HFF-Myc (cell line): ENCODE results near the gene EPB41L4A.

Experiments used
- DNase-seq: peaks from one replicate; pipeline ENCODE4 v3.0.0-alpha.2; 2011; ENCODE audit warnings: low read depth; ENCODE audit errors: extremely low read depth
- H3K4me3 ChIP-seq: replicated peaks from 2 replicates; pipeline ENCODE4 v1.5.1; 2011; ENCODE audit warnings: low read depth, mild to moderate bottlenecking, control low read depth, low read length
- TF ChIP-seq, protein P1 (sequence below): IDR thresholded peaks from 2 replicates; pipeline ENCODE4 v1.5.1; 2012; ENCODE audit warnings: mild to moderate bottlenecking, low read depth, low read length, control low read depth; ENCODE audit errors: missing control alignments

EPB41L4A gene

DNA sequence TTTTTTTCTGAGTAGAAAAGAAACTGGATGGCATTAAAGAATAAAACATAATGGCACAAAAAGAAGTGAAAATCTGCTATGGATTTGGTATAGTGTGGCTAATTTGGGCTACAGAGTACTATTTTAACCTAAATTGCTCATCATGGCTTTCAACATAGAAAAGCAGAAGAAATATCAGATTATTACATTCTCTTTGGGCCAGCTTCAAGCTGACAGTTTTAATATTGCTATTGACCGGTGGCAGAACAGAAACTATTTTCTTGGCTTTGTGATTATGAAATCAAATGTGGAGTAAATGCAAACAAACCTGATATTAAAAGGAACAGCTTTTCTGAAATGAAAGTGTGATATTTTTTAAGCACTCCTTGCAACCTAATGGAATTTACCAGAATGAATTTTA, 301.5 kb downstream of the EPB41L4A start:
- DNase-seq: no peak
- TF ChIP-seq, protein P1, sequence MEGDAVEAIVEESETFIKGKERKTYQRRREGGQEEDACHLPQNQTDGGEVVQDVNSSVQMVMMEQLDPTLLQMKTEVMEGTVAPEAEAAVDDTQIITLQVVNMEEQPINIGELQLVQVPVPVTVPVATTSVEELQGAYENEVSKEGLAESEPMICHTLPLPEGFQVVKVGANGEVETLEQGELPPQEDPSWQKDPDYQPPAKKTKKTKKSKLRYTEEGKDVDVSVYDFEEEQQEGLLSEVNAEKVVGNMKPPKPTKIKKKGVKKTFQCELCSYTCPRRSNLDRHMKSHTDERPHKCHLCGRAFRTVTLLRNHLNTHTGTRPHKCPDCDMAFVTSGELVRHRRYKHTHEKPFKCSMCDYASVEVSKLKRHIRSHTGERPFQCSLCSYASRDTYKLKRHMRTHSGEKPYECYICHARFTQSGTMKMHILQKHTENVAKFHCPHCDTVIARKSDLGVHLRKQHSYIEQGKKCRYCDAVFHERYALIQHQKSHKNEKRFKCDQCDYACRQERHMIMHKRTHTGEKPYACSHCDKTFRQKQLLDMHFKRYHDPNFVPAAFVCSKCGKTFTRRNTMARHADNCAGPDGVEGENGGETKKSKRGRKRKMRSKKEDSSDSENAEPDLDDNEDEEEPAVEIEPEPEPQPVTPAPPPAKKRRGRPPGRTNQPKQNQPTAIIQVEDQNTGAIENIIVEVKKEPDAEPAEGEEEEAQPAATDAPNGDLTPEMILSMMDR: no peak
- H3K4me3 ChIP-seq: no peak overlapping the region

DNA sequence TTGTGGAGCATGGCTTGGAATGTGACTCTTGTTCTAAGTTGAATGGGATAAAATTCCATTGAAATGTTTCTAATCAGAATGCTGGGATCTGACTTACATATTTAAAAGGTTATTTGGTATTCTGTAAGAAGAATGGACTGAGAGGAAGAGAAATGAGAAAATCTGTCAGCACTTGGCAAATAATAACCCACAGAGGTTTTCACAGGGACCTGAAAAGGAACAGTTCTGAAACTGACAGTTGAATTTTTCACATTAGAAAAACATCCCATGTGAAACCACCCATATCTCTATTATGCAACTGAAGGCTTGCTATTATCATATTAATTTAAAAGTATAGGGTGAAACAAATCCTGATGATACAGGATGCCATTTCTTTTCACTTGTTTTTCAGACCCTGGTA, 302.7 kb downstream of the EPB41L4A start:
- no peak for DNase-seq
- TF ChIP-seq, protein P1: no peak
- no peak overlapping the region for H3K4me3 ChIP-seq

DNA sequence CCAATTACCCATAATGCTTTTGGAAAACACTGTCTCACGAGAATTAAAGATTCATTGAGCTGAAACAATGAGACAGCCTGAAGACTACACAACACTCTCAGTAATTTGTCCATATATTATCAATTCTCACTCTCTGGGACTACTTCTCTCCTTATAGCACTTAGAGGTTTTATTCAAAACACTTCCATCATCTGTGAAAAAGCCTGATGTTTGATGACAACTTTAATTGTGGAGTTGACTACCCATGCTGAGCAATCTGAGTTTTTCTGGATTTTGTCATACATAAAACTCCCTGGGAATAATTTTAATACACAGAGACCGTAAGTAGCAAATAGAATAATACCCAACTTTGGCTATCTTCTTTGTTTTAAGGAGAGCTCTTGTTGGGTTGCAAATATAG, 305.5 kb downstream of the EPB41L4A start:
- TF ChIP-seq, protein P1: no peak
- no peak overlapping the region for H3K4me3 ChIP-seq

More for the DNA sequence above, 305.5 kb downstream of the EPB41L4A start:
- DNase-seq: no peak
